Posterior vena cava (tissue), 2 donors: Measurements from ENCODE around the gene ARHGDIB. TPM values are rescaled to one million over a fixed set of nuclear protein-coding genes. Genes with fewer than 3 reads are reported as not detected.

ENCODE experiments used
- DNase-seq: peaks from one replicate; pipeline ENCODE4 v3.0.0-alpha.2; 2020; ENCODE audit warnings: low spot score
- intact Hi-C, 2 donors: fragments of 100-400 bp; cut with DNase I; formaldehyde crosslinking; loops; one replicate each; pipeline versions ENCODE4 v1.14.1 to v1.14.2; 2022 to 2023
- total RNA-seq, 2 donors: library from RNA; stranded (reverse); fragmentation: NEBNext Ultra II Directional; extraction: Animal tissue kit (Norgen Biotek cat#: 25700); gene quantifications; one replicate each; pipeline ENCODE4 v1.2.1, GENCODE V29; 2021
- donor health status: DM: yes; HTN: yes; CAD: no.
- donor health status: DM: yes; HTN: yes; CAD: no.

ARHGDIB gene
- total RNA-seq, 2 donors from 2014 or later = 96.6 to 157 TPM

GRCh38 chr12:14989790-14990189, 28.4 kb upstream of the ARHGDIB start:
- intact Hi-C loops = loop anchor here in 1 of 2 donors (5.0 to 10.0 kb wide), 3 partner anchors 55 to 285 kb away; partner anchors contain the start of gene ERP27
- DNase-seq = no peak

GRCh38 chr12:14988035-14988434, 26.6 kb upstream of the ARHGDIB start:
- intact Hi-C loops = loop anchor here in 1 of 2 donors (10.0 kb wide), 1 partner anchor 53 kb away; the partner anchor contains the start of gene ERP27
- no peak for DNase-seq

GRCh38 chr12:14986449-14986848, 25.0 kb upstream of the ARHGDIB start:
- intact Hi-C loops = loop anchor here in 1 of 2 donors (10.0 kb wide), 1 partner anchor 52 kb away; the partner anchor contains the start of gene ERP27
- no peak for DNase-seq

- intact Hi-C loops = loop anchor here in 1 of 2 donors (10.0 kb wide), 1 partner anchor 50 kb away; the partner anchor contains the start of gene ERP27
These were observed 23.4 kb upstream of the ARHGDIB start for GRCh38 chr12:14984766-14985285.

GRCh38 chr12:14984036-14984435, 22.6 kb upstream of the ARHGDIB start:
- DNase-seq = no peak
- intact Hi-C loops = loop anchor here in 1 of 2 donors (10.0 kb wide), 1 partner anchor 49 kb away; the partner anchor contains the start of gene ERP27

More at GRCh38 chr12:14984766-14985285, 23.4 kb upstream of the ARHGDIB start:
- DNase-seq = no peak

GRCh38 chr12:14982991-14983390, 21.6 kb upstream of the ARHGDIB start:
- intact Hi-C loops = loop anchor here in 1 of 2 donors (10.0 kb wide), 1 partner anchor 48 kb away; the partner anchor contains the start of gene ERP27
- no peak for DNase-seq

GRCh38 chr12:14982562-14982961, 21.2 kb upstream of the ARHGDIB start:
- intact Hi-C loops = loop anchor here in 1 of 2 donors (10.0 kb wide), 1 partner anchor 48 kb away; the partner anchor contains the start of gene ERP27
- no peak for DNase-seq

GRCh38 chr12:14981049-14981448, 19.6 kb upstream of the ARHGDIB start:
- DNase-seq = no peak
- intact Hi-C loops = loop anchor here in 1 of 2 donors (10.0 kb wide), 1 partner anchor 46 kb away; the partner anchor contains the start of gene ERP27

- no peak for DNase-seq
These were observed 18.1 kb upstream of the ARHGDIB start for GRCh38 chr12:14979468-14979867.

GRCh38 chr12:14976658-14977057, 15.3 kb upstream of the ARHGDIB start:
- DNase-seq = no peak
- intact Hi-C loops = no loop called here

More at GRCh38 chr12:14979468-14979867, 18.1 kb upstream of the ARHGDIB start:
- intact Hi-C loops = no loop called here

- intact Hi-C loops = no loop called here
- DNase-seq = no peak
These were observed 14.1 kb upstream of the ARHGDIB start for GRCh38 chr12:14975457-14975856.

GRCh38 chr12:14974633-14975032, 13.2 kb upstream of the ARHGDIB start:
- intact Hi-C loops = no loop called here
- no peak for DNase-seq

- intact Hi-C loops = no loop called here
These were observed 11.4 kb upstream of the ARHGDIB start, which contains the start of gene PDE6H for GRCh38 chr12:14972816-14973215. PDE6H (plus strand) TSS chr12:14973042; CDS start chr12:14978013, 4,971 bp downstream.

GRCh38 chr12:14970473-14970872, 9.1 kb upstream of the ARHGDIB start:
- no peak for DNase-seq
- intact Hi-C loops = no loop called here

More at GRCh38 chr12:14972816-14973215, 11.4 kb upstream of the ARHGDIB start, which contains the start of gene PDE6H:
- DNase-seq = no peak

GRCh38 chr12:14968478-14968877, 7.1 kb upstream of the ARHGDIB start:
- intact Hi-C loops = no loop called here
- DNase-seq = no peak

GRCh38 chr12:14965221-14965620, 3.8 kb upstream of the ARHGDIB start:
- no peak for DNase-seq
- intact Hi-C loops = no loop called here

- no peak for DNase-seq
- intact Hi-C loops = no loop called here
These were observed 3.0 kb upstream of the ARHGDIB start for GRCh38 chr12:14964406-14964805.

- DNase-seq = no peak
- intact Hi-C loops = no loop called here
These were observed 2.1 kb upstream of the ARHGDIB start for GRCh38 chr12:14963520-14963919.

GRCh38 chr12:14962797-14963196, 1.4 kb upstream of the ARHGDIB start:
- intact Hi-C loops = no loop called here
- DNase-seq = no peak

- intact Hi-C loops = no loop called here
These were observed 745 bp upstream of the ARHGDIB start for GRCh38 chr12:14962153-14962539.

More at GRCh38 chr12:14962153-14962539, 745 bp upstream of the ARHGDIB start:
- no peak for DNase-seq
